HG03457 (cell line): ENCODE measurements around the gene FUT2.
A peak's percentile ranks its signal among the peaks of the same experiment; 100 is the strongest.

Source experiments
- ATAC-seq: cut with Tn5 transposase; IDR thresholded peaks from one replicate; pipeline ENCODE4 v1.9.1; 2021; ENCODE audit warnings: moderate number of reproducible peaks; ENCODE audit not compliant: unreplicated experiment

Gene FUT2

GRCh38 chr19:48724796-48725753 lies 29.3 kb downstream of the FUT2 start:
- ATAC-seq, result no peak

- no peak for ATAC-seq
Measured at GRCh38 chr19:48726556-48726955, 30.8 kb downstream of the FUT2 start.

- ATAC-seq, result no peak
Measured at GRCh38 chr19:48728911-48729664, 33.3 kb downstream of the FUT2 start.

- ATAC-seq, result no peak
Measured at GRCh38 chr19:48731452-48731851, 35.7 kb downstream of the FUT2 start.

- no peak for ATAC-seq
Measured at GRCh38 chr19:48734625-48735024, 38.9 kb downstream of the FUT2 start.

- no peak for ATAC-seq
Measured at GRCh38 chr19:48735031-48735615, 39.4 kb downstream of the FUT2 start.

- no peak for ATAC-seq
Measured at GRCh38 chr19:48737360-48737998, 41.7 kb downstream of the FUT2 start.

GRCh38 chr19:48738557-48739403 lies 43.0 kb downstream of the FUT2 start:
- ATAC-seq, result peak; percentile 59

GRCh38 chr19:48739404-48740163 lies 43.8 kb downstream of the FUT2 start:
- no peak for ATAC-seq

GRCh38 chr19:48740164-48740972 lies 44.6 kb downstream of the FUT2 start, which contains the start of gene RASIP1:
Gene RASIP1 (minus strand): TSS chr19:48740610. CDS start chr19:48740282, 328 bp downstream.
- ATAC-seq, result no peak

- no peak for ATAC-seq
Measured at GRCh38 chr19:48741129-48741999, 45.6 kb downstream of the FUT2 start.

GRCh38 chr19:48742096-48742495 lies 46.3 kb downstream of the FUT2 start:
- no peak for ATAC-seq

GRCh38 chr19:48745208-48745995 lies 49.6 kb downstream of the FUT2 start:
- ATAC-seq, result no peak

- no peak for ATAC-seq
Measured at GRCh38 chr19:48746110-48746509, 50.3 kb downstream of the FUT2 start.

- no peak for ATAC-seq
Measured at GRCh38 chr19:48746738-48747575, 51.2 kb downstream of the FUT2 start, which contains the start of gene IZUMO1. Gene IZUMO1 (minus strand): TSS chr19:48746909. CDS start chr19:48745859, 1,050 bp downstream.
